GM23338 (cell line): ENCODE measurements around the gene NKAPL. TPM values are rescaled to one million over a fixed set of nuclear protein-coding genes. Genes with fewer than 3 reads are reported as not detected.

Source experiments
- ATAC-seq: fragments of 200-7000 bp; cut with Tn5 transposase; 3 replicates; pipeline ENCODE4 v1.9.1; 2020
- DNase-seq: peaks from one replicate; pipeline ENCODE4 v3.0.0-alpha.2; 2015; ENCODE audit warnings: low spot score
- H2AFZ ChIP-seq: fragments of 200-600 bp; sonication (generic); 2 replicates; pipeline ENCODE4 v1.8.0; 2016; ENCODE audit warnings: antibody characterized with exemption, mild to moderate bottlenecking, moderate library complexity
- H3F3A ChIP-seq: fragments of 200-600 bp; sonication (generic); replicated peaks from 2 replicates; pipeline ENCODE4 v1.8.0; 2017; ENCODE audit warnings: antibody characterized with exemption, mixed run types, low read depth
- H3K27ac ChIP-seq: fragments of 200-600 bp; sonication (generic); 2 replicates; pipeline ENCODE4 v1.6.1; 2016; ENCODE audit warnings: low read depth
- H3K27me3 ChIP-seq: fragments of 200-600 bp; sonication (generic); 2 replicates; pipeline ENCODE4 v1.8.0; 2016; ENCODE audit warnings: mild to moderate bottlenecking, mixed run types, moderate library complexity; ENCODE audit not compliant: insufficient read depth
- H3K36me3 ChIP-seq: fragments of 200-600 bp; sonication (generic); 2 replicates; pipeline ENCODE4 v1.8.0; 2016; ENCODE audit warnings: mild to moderate bottlenecking; ENCODE audit not compliant: insufficient read depth
- H3K4me1 ChIP-seq: fragments of 200-600 bp; sonication (generic); 2 replicates; pipeline ENCODE4 v1.8.0; 2016; ENCODE audit warnings: mild to moderate bottlenecking, moderate library complexity; ENCODE audit not compliant: insufficient read depth
- H3K4me2 ChIP-seq: fragments of 200-600 bp; sonication (generic); 2 replicates; pipeline ENCODE4 v1.7.1; 2017; ENCODE audit warnings: mixed run types
- H3K4me3 ChIP-seq: fragments of 200-600 bp; sonication (generic); 2 replicates; pipeline ENCODE4 v1.6.1; 2016; ENCODE audit warnings: mixed run types
- H3K79me2 ChIP-seq: fragments of 200-600 bp; sonication (generic); replicated peaks from 2 replicates; pipeline ENCODE4 v1.8.0; 2017; ENCODE audit warnings: mild to moderate bottlenecking; ENCODE audit not compliant: insufficient read depth
- H3K9me2 ChIP-seq: fragments of 200-600 bp; sonication (generic); 2 replicates; pipeline ENCODE4 v1.8.0; 2017; ENCODE audit not compliant: insufficient read depth
- H4K20me1 ChIP-seq: fragments of 200-600 bp; sonication (generic); replicated peaks from 2 replicates; pipeline ENCODE4 v1.8.0; 2017; ENCODE audit warnings: mild to moderate bottlenecking; ENCODE audit not compliant: insufficient read depth
- H3K27ac Mint-ChIP-seq: 2 replicates; pipeline ENCODE4 v1.8.0; 2020; ENCODE audit warnings: inconsistent platforms, mild to moderate bottlenecking, moderate library complexity, mixed read lengths
- H3K27me3 Mint-ChIP-seq: 3 replicates; pipeline ENCODE4 v1.8.0; 2022; ENCODE audit warnings: low read depth, mild to moderate bottlenecking, moderate library complexity, mixed read lengths, inconsistent platforms; ENCODE audit not compliant: insufficient read depth, poor library complexity
- H3K36me3 Mint-ChIP-seq: 3 replicates; pipeline ENCODE4 v1.8.0; 2021; ENCODE audit warnings: low read depth, mild to moderate bottlenecking, inconsistent platforms, moderate library complexity, mixed read lengths
- H3K4me1 Mint-ChIP-seq: 3 replicates; pipeline ENCODE4 v1.8.0; 2020; ENCODE audit warnings: mild to moderate bottlenecking, inconsistent platforms, mixed read lengths
- H3K4me3 Mint-ChIP-seq: 3 replicates; pipeline ENCODE4 v1.8.0; 2021; ENCODE audit warnings: moderate library complexity, mild to moderate bottlenecking, inconsistent platforms, mixed read lengths
- H3K9me3 Mint-ChIP-seq: 3 replicates; pipeline ENCODE4 v1.8.0; 2020; ENCODE audit warnings: moderate library complexity, mild to moderate bottlenecking, inconsistent platforms, mixed read lengths
- CREB1 ChIP-seq: fragments of 250-450 bp; sonication (Bioruptor Pico); IDR thresholded peaks from 2 replicates; pipeline ENCODE4 v1.5.0; 2020; ENCODE audit warnings: low read depth, mild to moderate bottlenecking, moderate library complexity
- EZH2phosphoT487 ChIP-seq: fragments of 200-600 bp; sonication (generic); IDR thresholded peaks from one replicate; pipeline ENCODE4 v1.8.1; 2018; ENCODE audit warnings: antibody characterized with exemption; ENCODE audit not compliant: unreplicated experiment
- JUNB ChIP-seq: IDR thresholded peaks from one replicate; pipeline ENCODE4 v1.6.1; 2016; ENCODE audit warnings: antibody characterized with exemption; ENCODE audit not compliant: unreplicated experiment
- NANOG ChIP-seq: IDR thresholded peaks from 2 replicates; pipeline ENCODE4 v1.6.1; 2016; ENCODE audit warnings: antibody characterized with exemption, borderline replicate concordance
- STAT1 ChIP-seq: IDR thresholded peaks from one replicate; pipeline ENCODE4 v1.6.1; 2016; ENCODE audit warnings: antibody characterized with exemption; ENCODE audit not compliant: unreplicated experiment
- ZNF114 ChIP-seq: fragments of 250-450 bp; sonication (Bioruptor Pico); IDR thresholded peaks from 2 replicates; pipeline ENCODE4 v1.5.0; 2020; ENCODE audit warnings: mild to moderate bottlenecking, moderate library complexity
- ZNF331 ChIP-seq: fragments of 250-450 bp; sonication (Bioruptor Pico); IDR thresholded peaks from 2 replicates; pipeline ENCODE4 v1.5.0; 2020; ENCODE audit warnings: low read depth, mild to moderate bottlenecking, moderate library complexity
- polyA plus RNA-seq: library from polyadenylated mRNA; unstranded; fragments of >200 nt; fragmentation: Nextera tagmentation; extraction: Ambion mirVana; gene quantifications from 2 replicates; pipeline ENCODE4 v1.2.1, GENCODE V29; 2016
- total RNA-seq: library from RNA; depleted of rRNA; stranded (reverse); fragments of >200 nt; shearing (Covaris generic); gene quantifications from 2 replicates; pipeline ENCODE4 v1.2.3, GENCODE V29; 2014
- TF ChIP-seq, protein P1 (sequence below): IDR thresholded peaks from 2 replicates; pipeline ENCODE4 v1.6.1; 2016; ENCODE audit warnings: antibody characterized with exemption
- TF ChIP-seq, protein P2 (sequence below): fragments of 250-450 bp; sonication (Bioruptor Pico); IDR thresholded peaks from 2 replicates; pipeline ENCODE4 v1.5.0; 2020; ENCODE audit warnings: mild to moderate bottlenecking, moderate library complexity
- TF ChIP-seq, protein P3 (sequence below), 2 experiments: fragments of 200-600 bp in 1 of 2; sonication (generic) in 1 of 2; conservative IDR thresholded peaks; 2 replicates each; pipeline versions ENCODE4 v1.5.1 to v1.6.1; 2016 to 2017; ENCODE audit warnings: antibody characterized with exemption in 2 of 2, low read depth in 2 of 2, mild to moderate bottlenecking in 2 of 2, moderate library complexity in 1 of 2
- TF ChIP-seq, protein P4 (sequence below): IDR thresholded peaks from one replicate; pipeline ENCODE4 v1.6.1; 2018; ENCODE audit warnings: antibody characterized with exemption; ENCODE audit not compliant: unreplicated experiment

NKAPL gene
- total and polyA plus RNA-seq, 2 experiments from 2014 or later = 1.6 to 2.9 TPM

DNA sequence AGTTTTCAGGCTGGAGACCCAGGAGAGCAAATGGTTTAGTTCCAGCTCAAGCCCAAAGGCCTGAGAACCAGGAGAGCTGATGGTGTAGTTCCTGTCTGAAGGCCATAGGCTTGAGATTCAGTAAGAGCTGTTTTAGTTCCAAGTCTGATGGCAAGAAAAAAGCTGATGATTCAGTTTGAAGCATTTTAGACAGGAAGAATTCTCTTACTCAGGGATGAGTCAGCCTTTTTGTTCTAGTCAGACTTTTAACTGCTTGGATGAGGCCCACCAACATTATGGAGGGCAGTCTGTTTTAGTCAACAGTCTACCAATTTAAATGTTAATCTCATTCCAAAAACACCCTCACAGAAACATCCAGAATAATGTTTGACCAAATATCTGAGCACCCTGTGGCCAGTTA is 10.4 kb downstream of the NKAPL start:
- no peaks in the 10 kb centered on the region for H3K9me3 Mint-ChIP-seq

More for the DNA sequence above, 10.4 kb downstream of the NKAPL start:
- no peaks in the 10 kb centered on the region for H3K9me2 ChIP-seq
- H3K36me3 ChIP-seq = no peaks in the 10 kb centered on the region; the same call in 1 of the 2 replicates
- peaks cover 21% of the 10 kb centered on the region for H3K79me2 ChIP-seq
- H3K4me3 ChIP-seq = no peak overlapping the region
- no peaks in the 10 kb centered on the region for H3K27me3 Mint-ChIP-seq
- H3K36me3 Mint-ChIP-seq = peaks cover 17% of the 10 kb centered on the region
- no peak for DNase-seq
- no peak overlapping the region for H3K4me3 Mint-ChIP-seq
- no peaks in the 10 kb centered on the region; the same call in 1 of the 2 replicates for H4K20me1 ChIP-seq
- no peak for ATAC-seq
- H3K4me1 Mint-ChIP-seq = no peaks in the 10 kb centered on the region; the same call in 2 of the 3 replicates
- H3K4me1 ChIP-seq = no peaks in the 10 kb centered on the region
- no peak overlapping the region for H3K27ac ChIP-seq
- peaks cover 3% of the 10 kb centered on the region; the same call in 1 of the 2 replicates for H3F3A ChIP-seq
- no peak overlapping the region for H2AFZ ChIP-seq
- peaks cover 6% of the 10 kb centered on the region for H3K27me3 ChIP-seq
- no peak overlapping the region for H3K27ac Mint-ChIP-seq
- H3K4me2 ChIP-seq = no peak overlapping the region
- TF ChIP-seq JUNB (no peak), STAT1 (no peak), CREB1 (CRISPR knock-in tag) (no peak), ZNF331 (CRISPR knock-in tag) (no peak), ZNF114 (CRISPR knock-in tag) (no peak), NANOG (no peak), EZH2phosphoT487 (no peak)
- TF ChIP-seq, protein P1, sequence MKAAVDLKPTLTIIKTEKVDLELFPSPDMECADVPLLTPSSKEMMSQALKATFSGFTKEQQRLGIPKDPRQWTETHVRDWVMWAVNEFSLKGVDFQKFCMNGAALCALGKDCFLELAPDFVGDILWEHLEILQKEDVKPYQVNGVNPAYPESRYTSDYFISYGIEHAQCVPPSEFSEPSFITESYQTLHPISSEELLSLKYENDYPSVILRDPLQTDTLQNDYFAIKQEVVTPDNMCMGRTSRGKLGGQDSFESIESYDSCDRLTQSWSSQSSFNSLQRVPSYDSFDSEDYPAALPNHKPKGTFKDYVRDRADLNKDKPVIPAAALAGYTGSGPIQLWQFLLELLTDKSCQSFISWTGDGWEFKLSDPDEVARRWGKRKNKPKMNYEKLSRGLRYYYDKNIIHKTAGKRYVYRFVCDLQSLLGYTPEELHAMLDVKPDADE = no peak
- TF ChIP-seq, protein P2, sequence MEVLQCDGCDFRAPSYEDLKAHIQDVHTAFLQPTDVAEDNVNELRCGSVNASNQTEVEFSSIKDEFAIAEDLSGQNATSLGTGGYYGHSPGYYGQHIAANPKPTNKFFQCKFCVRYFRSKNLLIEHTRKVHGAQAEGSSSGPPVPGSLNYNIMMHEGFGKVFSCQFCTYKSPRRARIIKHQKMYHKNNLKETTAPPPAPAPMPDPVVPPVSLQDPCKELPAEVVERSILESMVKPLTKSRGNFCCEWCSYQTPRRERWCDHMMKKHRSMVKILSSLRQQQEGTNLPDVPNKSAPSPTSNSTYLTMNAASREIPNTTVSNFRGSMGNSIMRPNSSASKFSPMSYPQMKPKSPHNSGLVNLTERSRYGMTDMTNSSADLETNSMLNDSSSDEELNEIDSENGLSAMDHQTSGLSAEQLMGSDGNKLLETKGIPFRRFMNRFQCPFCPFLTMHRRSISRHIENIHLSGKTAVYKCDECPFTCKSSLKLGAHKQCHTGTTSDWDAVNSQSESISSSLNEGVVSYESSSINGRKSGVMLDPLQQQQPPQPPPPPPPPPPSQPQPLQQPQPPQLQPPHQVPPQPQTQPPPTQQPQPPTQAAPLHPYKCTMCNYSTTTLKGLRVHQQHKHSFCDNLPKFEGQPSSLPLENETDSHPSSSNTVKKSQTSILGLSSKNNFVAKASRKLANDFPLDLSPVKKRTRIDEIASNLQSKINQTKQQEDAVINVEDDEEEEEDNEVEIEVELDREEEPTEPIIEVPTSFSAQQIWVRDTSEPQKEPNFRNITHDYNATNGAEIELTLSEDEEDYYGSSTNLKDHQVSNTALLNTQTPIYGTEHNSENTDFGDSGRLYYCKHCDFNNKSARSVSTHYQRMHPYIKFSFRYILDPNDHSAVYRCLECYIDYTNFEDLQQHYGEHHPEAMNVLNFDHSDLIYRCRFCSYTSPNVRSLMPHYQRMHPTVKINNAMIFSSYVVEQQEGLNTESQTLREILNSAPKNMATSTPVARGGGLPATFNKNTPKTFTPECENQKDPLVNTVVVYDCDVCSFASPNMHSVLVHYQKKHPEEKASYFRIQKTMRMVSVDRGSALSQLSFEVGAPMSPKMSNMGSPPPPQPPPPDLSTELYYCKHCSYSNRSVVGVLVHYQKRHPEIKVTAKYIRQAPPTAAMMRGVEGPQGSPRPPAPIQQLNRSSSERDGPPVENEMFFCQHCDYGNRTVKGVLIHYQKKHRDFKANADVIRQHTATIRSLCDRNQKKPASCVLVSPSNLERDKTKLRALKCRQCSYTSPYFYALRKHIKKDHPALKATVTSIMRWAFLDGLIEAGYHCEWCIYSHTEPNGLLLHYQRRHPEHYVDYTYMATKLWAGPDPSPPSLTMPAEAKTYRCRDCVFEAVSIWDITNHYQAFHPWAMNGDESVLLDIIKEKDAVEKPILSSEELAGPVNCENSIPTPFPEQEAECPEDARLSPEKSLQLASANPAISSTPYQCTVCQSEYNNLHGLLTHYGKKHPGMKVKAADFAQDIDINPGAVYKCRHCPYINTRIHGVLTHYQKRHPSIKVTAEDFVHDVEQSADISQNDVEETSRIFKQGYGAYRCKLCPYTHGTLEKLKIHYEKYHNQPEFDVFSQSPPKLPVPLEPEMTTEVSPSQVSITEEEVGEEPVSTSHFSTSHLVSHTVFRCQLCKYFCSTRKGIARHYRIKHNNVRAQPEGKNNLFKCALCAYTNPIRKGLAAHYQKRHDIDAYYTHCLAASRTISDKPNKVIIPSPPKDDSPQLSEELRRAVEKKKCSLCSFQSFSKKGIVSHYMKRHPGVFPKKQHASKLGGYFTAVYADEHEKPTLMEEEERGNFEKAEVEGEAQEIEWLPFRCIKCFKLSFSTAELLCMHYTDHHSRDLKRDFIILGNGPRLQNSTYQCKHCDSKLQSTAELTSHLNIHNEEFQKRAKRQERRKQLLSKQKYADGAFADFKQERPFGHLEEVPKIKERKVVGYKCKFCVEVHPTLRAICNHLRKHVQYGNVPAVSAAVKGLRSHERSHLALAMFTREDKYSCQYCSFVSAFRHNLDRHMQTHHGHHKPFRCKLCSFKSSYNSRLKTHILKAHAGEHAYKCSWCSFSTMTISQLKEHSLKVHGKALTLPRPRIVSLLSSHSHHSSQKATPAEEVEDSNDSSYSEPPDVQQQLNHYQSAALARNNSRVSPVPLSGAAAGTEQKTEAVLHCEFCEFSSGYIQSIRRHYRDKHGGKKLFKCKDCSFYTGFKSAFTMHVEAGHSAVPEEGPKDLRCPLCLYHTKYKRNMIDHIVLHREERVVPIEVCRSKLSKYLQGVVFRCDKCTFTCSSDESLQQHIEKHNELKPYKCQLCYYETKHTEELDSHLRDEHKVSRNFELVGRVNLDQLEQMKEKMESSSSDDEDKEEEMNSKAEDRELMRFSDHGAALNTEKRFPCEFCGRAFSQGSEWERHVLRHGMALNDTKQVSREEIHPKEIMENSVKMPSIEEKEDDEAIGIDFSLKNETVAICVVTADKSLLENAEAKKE (CRISPR knock-in tag) = no peak
- TF ChIP-seq, protein P3, sequence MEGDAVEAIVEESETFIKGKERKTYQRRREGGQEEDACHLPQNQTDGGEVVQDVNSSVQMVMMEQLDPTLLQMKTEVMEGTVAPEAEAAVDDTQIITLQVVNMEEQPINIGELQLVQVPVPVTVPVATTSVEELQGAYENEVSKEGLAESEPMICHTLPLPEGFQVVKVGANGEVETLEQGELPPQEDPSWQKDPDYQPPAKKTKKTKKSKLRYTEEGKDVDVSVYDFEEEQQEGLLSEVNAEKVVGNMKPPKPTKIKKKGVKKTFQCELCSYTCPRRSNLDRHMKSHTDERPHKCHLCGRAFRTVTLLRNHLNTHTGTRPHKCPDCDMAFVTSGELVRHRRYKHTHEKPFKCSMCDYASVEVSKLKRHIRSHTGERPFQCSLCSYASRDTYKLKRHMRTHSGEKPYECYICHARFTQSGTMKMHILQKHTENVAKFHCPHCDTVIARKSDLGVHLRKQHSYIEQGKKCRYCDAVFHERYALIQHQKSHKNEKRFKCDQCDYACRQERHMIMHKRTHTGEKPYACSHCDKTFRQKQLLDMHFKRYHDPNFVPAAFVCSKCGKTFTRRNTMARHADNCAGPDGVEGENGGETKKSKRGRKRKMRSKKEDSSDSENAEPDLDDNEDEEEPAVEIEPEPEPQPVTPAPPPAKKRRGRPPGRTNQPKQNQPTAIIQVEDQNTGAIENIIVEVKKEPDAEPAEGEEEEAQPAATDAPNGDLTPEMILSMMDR (conservative IDR thresholded peaks at IDR 0.05; ENCODE audit: low read depth in 2 of 2) = no peak
- TF ChIP-seq, protein P4, sequence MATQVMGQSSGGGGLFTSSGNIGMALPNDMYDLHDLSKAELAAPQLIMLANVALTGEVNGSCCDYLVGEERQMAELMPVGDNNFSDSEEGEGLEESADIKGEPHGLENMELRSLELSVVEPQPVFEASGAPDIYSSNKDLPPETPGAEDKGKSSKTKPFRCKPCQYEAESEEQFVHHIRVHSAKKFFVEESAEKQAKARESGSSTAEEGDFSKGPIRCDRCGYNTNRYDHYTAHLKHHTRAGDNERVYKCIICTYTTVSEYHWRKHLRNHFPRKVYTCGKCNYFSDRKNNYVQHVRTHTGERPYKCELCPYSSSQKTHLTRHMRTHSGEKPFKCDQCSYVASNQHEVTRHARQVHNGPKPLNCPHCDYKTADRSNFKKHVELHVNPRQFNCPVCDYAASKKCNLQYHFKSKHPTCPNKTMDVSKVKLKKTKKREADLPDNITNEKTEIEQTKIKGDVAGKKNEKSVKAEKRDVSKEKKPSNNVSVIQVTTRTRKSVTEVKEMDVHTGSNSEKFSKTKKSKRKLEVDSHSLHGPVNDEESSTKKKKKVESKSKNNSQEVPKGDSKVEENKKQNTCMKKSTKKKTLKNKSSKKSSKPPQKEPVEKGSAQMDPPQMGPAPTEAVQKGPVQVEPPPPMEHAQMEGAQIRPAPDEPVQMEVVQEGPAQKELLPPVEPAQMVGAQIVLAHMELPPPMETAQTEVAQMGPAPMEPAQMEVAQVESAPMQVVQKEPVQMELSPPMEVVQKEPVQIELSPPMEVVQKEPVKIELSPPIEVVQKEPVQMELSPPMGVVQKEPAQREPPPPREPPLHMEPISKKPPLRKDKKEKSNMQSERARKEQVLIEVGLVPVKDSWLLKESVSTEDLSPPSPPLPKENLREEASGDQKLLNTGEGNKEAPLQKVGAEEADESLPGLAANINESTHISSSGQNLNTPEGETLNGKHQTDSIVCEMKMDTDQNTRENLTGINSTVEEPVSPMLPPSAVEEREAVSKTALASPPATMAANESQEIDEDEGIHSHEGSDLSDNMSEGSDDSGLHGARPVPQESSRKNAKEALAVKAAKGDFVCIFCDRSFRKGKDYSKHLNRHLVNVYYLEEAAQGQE = no peak
